Thyroid gland (tissue), 4 donors: Measurements from ENCODE around the gene DTX3. TPM values are rescaled to one million over a fixed set of nuclear protein-coding genes. Genes with fewer than 3 reads are reported as not detected.
"Not testable (repeated sequence)": the region's sequence is repeated elsewhere in the genome, so short reads cannot be mapped to it uniquely, and the experiment has no call there.

ENCODE experiments used
- DNase-seq, 2 donors: peaks; one replicate each; pipeline ENCODE4 v3.0.0-alpha.2; 2019
- H3K27ac ChIP-seq, 3 donors: fragments of 200-600 bp; sonication (generic); 1 replicate in 2 of 3; 2 replicates in 1 of 3; pipeline ENCODE4 v1.5.1; 2016 to 2019; ENCODE audit warnings: mild to moderate bottlenecking in 1 of 3, moderate library complexity in 1 of 3
- H3K27me3 ChIP-seq: fragments of 200-600 bp; sonication (generic); one replicate; pipeline ENCODE4 v1.5.1; 2019
- H3K36me3 ChIP-seq, 2 donors: fragments of 200-600 bp; sonication (generic); one replicate each; pipeline ENCODE4 v1.5.1; 2016 to 2019
- H3K4me1 ChIP-seq, 2 donors: fragments of 200-600 bp; sonication (generic); one replicate each; pipeline ENCODE4 v1.5.1; 2017 to 2019
- H3K4me3 ChIP-seq, 3 donors: fragments of 200-600 bp; sonication (generic); replicated peaks in 1 of 3; 1 replicate in 2 of 3; 2 replicates in 1 of 3; pipeline ENCODE4 v1.5.1; 2016; ENCODE audit warnings: mild to moderate bottlenecking in 1 of 3
- H3K9me3 ChIP-seq: fragments of 200-600 bp; sonication (generic); one replicate; pipeline ENCODE4 v1.5.1; 2017
- POLR2A ChIP-seq, 2 donors: fragments of 450-650 bp; IDR thresholded peaks; one replicate each; pipeline ENCODE4 v1.6.1; 2017; ENCODE audit warnings: antibody characterized with exemption in 2 of 2, mild to moderate bottlenecking in 2 of 2, moderate library complexity in 1 of 2
- WGBS, 2 donors: methylation state at CpG; one replicate each; pipeline ENCODE4 v1.1.5; 2017; 5-methylcytosine and 5-hydroxymethylcytosine counted together
- intact Hi-C: fragments of 100-400 bp; cut with DNase I; formaldehyde crosslinking; loops from one replicate; pipeline ENCODE4 v1.15.1; 2023
- total RNA-seq, 4 donors: library from RNA; depleted of rRNA; stranded (reverse); fragments of >200 nt; gene quantifications; one replicate each; pipeline ENCODE4 v1.2.3, GENCODE V29; 2016
- TF ChIP-seq, protein P1 (sequence below), 6 experiments: fragments of 200-600 bp in 3 of 6; fragments of 450-650 bp in 3 of 6; sonication (generic) in 3 of 6; IDR thresholded peaks; one replicate each; pipeline ENCODE4 v1.5.1; 2016 to 2019; ENCODE audit warnings: antibody characterized with exemption in 6 of 6, mild to moderate bottlenecking in 2 of 6, inconsistent platforms in 1 of 6, moderate library complexity in 1 of 6

Gene DTX3
- total RNA-seq, 4 donors from 2014 or later = 29.2 to 42.0 (median 33.9) TPM

DNA sequence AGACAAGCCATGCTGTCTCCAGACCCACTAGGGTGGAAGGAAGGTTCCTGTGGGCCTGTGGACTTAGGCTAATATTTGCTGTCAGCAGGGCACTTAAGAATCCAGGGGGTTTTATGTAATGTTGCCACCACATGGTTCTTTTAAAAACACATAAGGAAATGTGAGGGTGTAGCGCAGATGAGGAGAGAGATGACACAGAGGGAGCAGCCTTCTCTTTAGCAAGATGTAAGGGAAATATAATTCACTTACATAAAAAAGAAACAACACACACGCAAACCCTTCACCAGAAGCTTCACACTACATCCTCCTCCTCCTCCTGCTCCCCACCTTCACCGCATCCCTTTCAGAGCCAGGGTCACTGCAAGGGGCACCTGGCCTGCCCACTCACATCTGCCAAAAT is 18.5 kb upstream of the DTX3 start:
- intact Hi-C loops = loop anchor here (10.0 kb wide), 1 partner anchor 109 kb away; the partner anchor contains the start of gene OS9
- 90 to 94% methylated on average over 3 of the region's 3 CpGs for WGBS, 2 donors
- peaks cover 0 to 6% of the 10 kb centered on the region in 2 donors for H3K4me1 ChIP-seq
- H3K9me3 ChIP-seq = no peaks in the 10 kb centered on the region
- H3K27me3 ChIP-seq = no peaks in the 10 kb centered on the region
- TF ChIP-seq, protein P1, sequence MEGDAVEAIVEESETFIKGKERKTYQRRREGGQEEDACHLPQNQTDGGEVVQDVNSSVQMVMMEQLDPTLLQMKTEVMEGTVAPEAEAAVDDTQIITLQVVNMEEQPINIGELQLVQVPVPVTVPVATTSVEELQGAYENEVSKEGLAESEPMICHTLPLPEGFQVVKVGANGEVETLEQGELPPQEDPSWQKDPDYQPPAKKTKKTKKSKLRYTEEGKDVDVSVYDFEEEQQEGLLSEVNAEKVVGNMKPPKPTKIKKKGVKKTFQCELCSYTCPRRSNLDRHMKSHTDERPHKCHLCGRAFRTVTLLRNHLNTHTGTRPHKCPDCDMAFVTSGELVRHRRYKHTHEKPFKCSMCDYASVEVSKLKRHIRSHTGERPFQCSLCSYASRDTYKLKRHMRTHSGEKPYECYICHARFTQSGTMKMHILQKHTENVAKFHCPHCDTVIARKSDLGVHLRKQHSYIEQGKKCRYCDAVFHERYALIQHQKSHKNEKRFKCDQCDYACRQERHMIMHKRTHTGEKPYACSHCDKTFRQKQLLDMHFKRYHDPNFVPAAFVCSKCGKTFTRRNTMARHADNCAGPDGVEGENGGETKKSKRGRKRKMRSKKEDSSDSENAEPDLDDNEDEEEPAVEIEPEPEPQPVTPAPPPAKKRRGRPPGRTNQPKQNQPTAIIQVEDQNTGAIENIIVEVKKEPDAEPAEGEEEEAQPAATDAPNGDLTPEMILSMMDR (IDR thresholded peaks at IDR 0.05) = no peak
- no peak for TF ChIP-seq POLR2A (IDR thresholded peaks at IDR 0.05)
- H3K4me3 ChIP-seq = no peak overlapping the region
- no peak overlapping the region for H3K27ac ChIP-seq
- no peaks in the 10 kb centered on the region for H3K36me3 ChIP-seq
- no peak for DNase-seq

DNA sequence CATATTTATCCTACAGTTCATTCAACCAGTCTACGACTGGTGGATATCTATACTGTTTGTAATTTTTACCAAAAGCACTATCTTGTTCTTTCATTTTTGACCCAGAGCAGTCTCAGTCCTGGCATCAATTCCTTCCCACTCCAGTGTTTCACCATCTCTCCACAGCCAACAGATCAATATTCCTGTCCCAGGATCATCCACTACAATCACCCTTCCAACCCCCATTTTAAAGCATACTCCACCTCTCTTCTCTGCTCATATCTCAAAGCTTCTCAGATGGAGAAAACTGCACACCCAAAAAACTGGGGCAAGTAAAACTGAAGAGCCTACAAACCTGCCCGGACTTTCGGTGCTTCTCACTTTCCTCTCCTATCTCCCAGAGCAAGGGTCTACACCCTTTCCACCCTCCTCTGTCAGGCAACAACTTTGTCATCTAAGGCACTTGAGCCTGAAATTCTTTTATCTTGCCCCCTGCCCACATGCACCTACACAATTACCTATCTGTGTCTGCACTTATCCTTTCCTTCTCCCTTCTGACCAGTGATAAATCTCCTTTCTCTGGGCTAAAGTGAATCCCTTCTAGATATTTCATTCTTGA is 17.7 kb upstream of the DTX3 start:
- Histone ChIP-seq H3K4me3 (no peak overlapping the region), H3K27ac (no peak overlapping the region), H3K36me3 (no peaks in the 10 kb centered on the region), H3K27me3 (no peaks in the 10 kb centered on the region), H3K9me3 (no peaks in the 10 kb centered on the region), H3K4me1 (peaks cover 4 to 8% of the 10 kb centered on the region in 2 donors)
- WGBS, 2 donors = 90 to 92% methylated on average over 3 of the region's 3 CpGs
- no peak for DNase-seq
- intact Hi-C loops = loop anchor here (10.0 kb wide), 1 partner anchor 108 kb away; the partner anchor contains the start of gene OS9
- no peak for TF ChIP-seq POLR2A (IDR thresholded peaks at IDR 0.05)
- TF ChIP-seq, protein P1 (IDR thresholded peaks at IDR 0.05) = no peak

DNA sequence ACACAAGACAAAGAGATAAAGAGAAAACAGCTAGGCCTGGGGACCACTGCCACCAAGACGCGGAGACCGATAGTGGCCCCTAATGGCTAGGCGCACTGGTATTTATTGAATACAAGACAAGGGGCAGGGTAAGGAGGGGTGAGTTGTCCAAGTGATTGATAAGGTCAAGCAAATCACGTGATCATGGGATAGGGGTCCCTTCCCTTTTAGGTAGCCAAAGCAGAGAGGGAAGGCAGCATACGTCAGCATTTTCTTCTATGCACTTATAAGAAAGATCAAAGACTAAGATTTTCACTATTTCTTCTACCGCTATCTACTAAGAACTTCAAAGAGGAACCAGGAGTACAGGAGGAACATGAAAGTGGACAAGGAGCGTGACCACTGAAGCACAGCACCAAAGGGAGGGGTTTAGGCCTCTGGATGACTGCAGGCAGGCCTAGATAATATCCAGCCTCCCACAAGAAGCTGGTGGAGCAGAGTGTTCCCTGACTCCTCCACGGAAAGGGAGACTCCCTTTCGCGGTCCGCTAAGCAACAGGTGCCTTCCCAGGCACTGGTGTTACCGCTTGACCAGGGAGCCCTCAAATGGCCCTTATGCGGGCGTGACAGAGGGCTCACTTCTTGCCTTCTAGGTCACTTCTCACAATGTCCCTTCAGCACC is 15.5 kb upstream of the DTX3 start:
- not testable (repeated sequence) for H3K27ac ChIP-seq, H3K4me3 ChIP-seq, H3K27me3 ChIP-seq, H3K9me3 ChIP-seq, H3K36me3 ChIP-seq
- peaks cover 11 to 26% of the 10 kb centered on the region in 2 donors for H3K4me1 ChIP-seq
- DNase-seq = peak; percentile 47 to 52
- WGBS, 2 donors = 69 to 75% methylated on average over 15 of the region's 15 CpGs
- intact Hi-C loops = loop anchor here (10.0 kb wide), 1 partner anchor 106 kb away; the partner anchor contains the start of gene OS9

DNA sequence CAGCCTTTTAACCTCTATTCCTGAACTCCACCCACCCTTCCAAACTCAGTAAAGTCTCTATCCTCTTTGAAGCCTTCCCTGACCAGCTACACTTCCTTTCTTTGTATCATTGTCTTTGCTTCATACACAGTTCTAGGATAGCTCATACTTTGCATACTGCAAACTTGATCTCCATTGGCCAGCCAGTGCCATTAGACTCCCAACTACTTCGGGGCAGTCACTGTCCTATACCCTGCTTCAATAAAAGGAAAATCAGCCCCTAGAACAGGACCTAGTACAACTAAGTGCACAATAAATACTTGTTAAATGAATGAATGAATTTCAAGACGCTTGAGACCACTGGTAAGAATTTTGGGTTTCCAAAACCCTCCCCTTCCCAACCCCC is 14.2 kb upstream of the DTX3 start:
- intact Hi-C loops = no loop called here
- H3K9me3 ChIP-seq = no peaks in the 10 kb centered on the region
- TF ChIP-seq, protein P1 (IDR thresholded peaks at IDR 0.05) = no peak
- no peak for TF ChIP-seq POLR2A (IDR thresholded peaks at IDR 0.05)
- peak overlapping the region in 2 of 3 donors; percentile 25 to 71 for H3K27ac ChIP-seq
- peaks cover 0 to 4% of the 10 kb centered on the region in 2 donors for H3K36me3 ChIP-seq
- no peak for DNase-seq
- H3K4me1 ChIP-seq = peaks cover 11 to 26% of the 10 kb centered on the region in 2 donors
- no peaks in the 10 kb centered on the region for H3K27me3 ChIP-seq
- WGBS, 2 donors = 18 to 31% methylated on average over 2 of the region's 2 CpGs
- peak overlapping the region; percentile 83 to 88 (median 88) for H3K4me3 ChIP-seq

DNA sequence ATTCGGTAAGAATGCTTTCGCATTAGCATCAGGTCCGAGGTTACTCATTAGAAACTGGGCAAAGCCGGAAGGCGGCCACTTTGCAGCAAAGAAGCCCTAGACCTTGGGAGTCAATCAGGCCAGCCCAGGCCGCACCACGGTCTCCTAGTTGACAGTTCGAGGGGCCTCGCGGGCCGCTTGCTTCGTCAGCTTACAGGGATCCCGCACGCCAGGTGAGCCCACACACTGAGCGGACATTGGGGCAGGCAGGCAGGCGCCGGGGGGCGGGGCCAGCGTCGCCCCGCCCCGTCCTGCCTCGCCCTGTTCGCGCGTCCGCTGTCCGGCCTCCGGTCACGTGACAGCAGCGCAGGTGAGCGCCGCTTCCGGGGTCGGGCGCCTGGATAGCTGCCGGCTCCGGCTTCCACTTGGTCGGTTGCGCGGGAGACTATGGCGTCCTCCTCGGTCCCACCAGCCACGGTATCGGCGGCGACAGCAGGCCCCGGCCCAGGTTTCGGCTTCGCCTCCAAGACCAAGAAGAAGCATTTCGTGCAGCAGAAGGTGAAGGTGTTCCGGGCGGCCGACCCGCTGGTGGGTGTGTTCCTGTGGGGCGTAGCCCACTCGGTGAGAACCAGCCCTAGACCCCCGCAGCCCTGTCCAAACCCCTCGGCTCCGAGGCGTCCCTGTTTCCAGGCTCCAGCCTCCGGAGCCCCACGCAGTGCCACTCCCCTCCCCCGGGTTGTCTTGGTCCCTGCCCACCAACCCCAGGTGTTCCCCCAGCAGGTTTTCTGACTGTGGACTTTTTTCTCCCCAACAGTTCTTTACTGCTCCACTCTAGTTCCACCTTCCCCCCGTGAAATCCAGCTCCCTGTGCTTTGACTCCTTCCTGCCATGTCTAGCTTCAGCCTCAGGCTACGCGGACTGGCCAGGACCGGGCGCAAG is 13.5 kb upstream of the DTX3 start, which contains the start of gene PIP4K2C:
Gene PIP4K2C (plus strand): TSS at position 329 of the 918 bp plus-strand sequence. CDS start 98 bp downstream, at position 427.
- WGBS, 2 donors = 0 to 2% methylated on average over 25 to 33 of the region's 69 CpGs
- H3K27me3 ChIP-seq = no peaks in the 10 kb centered on the region
- intact Hi-C loops = no loop called here
- TF ChIP-seq, protein P1 (IDR thresholded peaks at IDR 0.05) = peak in 1 of 6 experiments; percentile 18
- TF ChIP-seq POLR2A (IDR thresholded peaks at IDR 0.05) = peak in 1 of 2 donors; percentile 73
- H3K4me1 ChIP-seq = peaks cover 11 to 26% of the 10 kb centered on the region in 2 donors
- DNase-seq = peak; percentile 88 to 92
- no peaks in the 10 kb centered on the region for H3K9me3 ChIP-seq
- H3K4me3 ChIP-seq = peak within 1 kb of the TSS; percentile 83 to 88 (median 88)
- peak within 1 kb of the TSS in 2 of 3 donors; percentile 41 to 71 for H3K27ac ChIP-seq
- H3K36me3 ChIP-seq = peaks cover 0 to 4% of the 10 kb centered on the region in 2 donors
